ENCODE data around the gene ZMYND15. TPM values are rescaled to one million over a fixed set of nuclear protein-coding genes. Genes with fewer than 3 reads are reported as not detected.
A peak's percentile ranks its signal among the peaks of the same experiment; 100 is the strongest.

ZMYND15 gene
- polyA plus RNA-seq, 2 of the 4 experiments (the other 2 are of a cell fraction) = 0.16 to 0.19 TPM

DNA sequence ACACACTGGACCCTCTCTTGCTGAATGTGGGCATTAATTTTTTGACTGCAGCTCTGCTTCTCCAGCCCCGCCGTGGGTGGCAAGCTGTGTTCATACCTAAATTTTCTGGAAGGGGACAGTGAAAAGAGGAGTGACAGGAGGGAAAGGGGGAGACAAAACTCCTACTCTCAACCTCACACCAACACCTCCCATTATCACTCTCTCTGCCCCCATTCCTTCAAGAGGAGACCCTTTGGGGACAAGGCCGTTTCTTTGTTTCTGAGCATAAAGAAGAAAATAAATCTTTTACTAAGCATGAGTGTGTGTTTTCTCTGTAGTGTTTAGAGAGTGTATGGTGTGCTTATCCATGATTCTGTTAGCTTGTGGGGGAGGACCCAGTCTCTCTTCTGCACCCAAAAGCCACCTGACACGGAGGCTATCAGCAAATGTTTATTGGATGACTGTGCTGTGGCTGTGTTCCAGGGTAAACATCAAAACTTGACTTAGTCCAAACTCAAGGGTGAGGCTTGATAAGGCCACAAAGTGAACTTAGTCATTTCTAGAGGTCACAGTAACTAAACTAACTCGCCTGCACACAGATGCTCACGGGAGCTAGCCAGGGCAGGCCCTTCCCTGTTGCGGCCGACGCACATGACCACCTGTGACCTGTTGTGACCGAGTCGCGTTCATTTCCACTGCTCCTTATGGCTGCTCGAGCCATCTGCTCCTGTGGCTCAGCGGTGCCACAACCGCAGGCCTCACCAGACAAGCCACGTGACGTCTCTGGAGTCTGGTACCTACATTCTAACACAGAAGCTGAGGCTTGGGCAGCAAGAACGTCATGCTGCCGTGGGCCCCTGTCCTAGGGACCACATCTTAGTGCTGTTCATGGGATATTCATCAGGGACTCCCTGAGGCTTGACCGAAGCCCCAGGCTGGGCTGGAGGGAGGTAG, 18.2 kb upstream of the ZMYND15 start:
- DNase-seq (ENCODE audit: low read depth in 1 of 2, low spot score in 1 of 2) (peak; percentile 85 to 95), FAIRE-seq (peak; percentile 100), ATAC-seq (peak; percentile 72 to 75)
- ChIA-PET CTCF (interaction anchor here (0.6 to 8.9 kb wide), 15 partner anchors 10 to 206 kb away, joined by 3 to 57 read pairs (median 4); partner anchors contain the start of genes ARRB2, CHRNE, GLTPD2 and MED11), POLR2A (interaction anchor here (0.5 to 3.6 kb wide), 8 partner anchors 10 to 246 kb away, joined by 3 to 25 read pairs (median 6); partner anchors contain the start of genes ARRB2, MED11, PELP1 and PSMB6)
- Histone ChIP-seq H3K4me1 (peaks cover 56% of the 10 kb centered on the region), H3K4me3 (peak overlapping the region; percentile 26), H3K4me2 (peak overlapping the region; percentile 87), H3K9me3 (no peaks in the 10 kb centered on the region), H3K27ac (peak overlapping the region; percentile 85 to 90)
- 12% methylated on average over 20 of the region's 20 CpGs for WGBS (ENCODE audit: missing lambda C conversion rate)
- TF ChIP-seq FOSB (CRISPR knock-in tag; IDR thresholded peaks at IDR 0.05) (no peak; the same call in 1 of the 2 replicates), GATA3 (IDR thresholded peaks at IDR 0.05; ENCODE audit: borderline replicate concordance) (peak; percentile 95), EHF (CRISPR knock-in tag; IDR thresholded peaks at IDR 0.05) (peak; percentile 76; the same call in 1 of the 2 replicates), RNF2 (IDR thresholded peaks at IDR 0.05; ENCODE audit: borderline replicate concordance, low read depth) (no peak), CHD4 (IDR thresholded peaks at IDR 0.05; ENCODE audit: borderline replicate concordance) (no peak), ZSCAN20 (CRISPR knock-in tag; IDR thresholded peaks at IDR 0.05) (no peak), CHD2 (IDR thresholded peaks at IDR 0.05; ENCODE audit: low read length, partially characterized antibody) (no peak), SMC3 (IDR thresholded peaks at IDR 0.05) (peak; percentile 33; the same call in 1 of the 3 replicates), EHMT2 (IDR thresholded peaks at IDR 0.05; ENCODE audit: low read depth) (no peak), HOXB13 (CRISPR knock-in tag; IDR thresholded peaks at IDR 0.05; ENCODE audit: low read depth) (peak; percentile 75), KDM5A (IDR thresholded peaks at IDR 0.05) (no peak), PHF8 (IDR thresholded peaks at IDR 0.05; ENCODE audit: borderline replicate concordance, low read depth) (no peak), HOXB5 (CRISPR knock-in tag; IDR thresholded peaks at IDR 0.05) (peak; percentile 76), CBX2 (IDR thresholded peaks at IDR 0.05; ENCODE audit: borderline replicate concordance, low read depth) (no peak), MAZ (IDR thresholded peaks at IDR 0.05; ENCODE audit: borderline replicate concordance, low read depth, low read length) (no peak), RFX5 (IDR thresholded peaks at IDR 0.05) (no peak), ZC3H11A (IDR thresholded peaks at IDR 0.05) (no peak), FOSL2 (IDR thresholded peaks at IDR 0.05) (peak; percentile 88), FOSL2 (CRISPR knock-in tag; IDR thresholded peaks at IDR 0.05) (peak; percentile 95), JUN (IDR thresholded peaks at IDR 0.05) (peak; percentile 97)
- TF ChIP-seq, protein P1, sequence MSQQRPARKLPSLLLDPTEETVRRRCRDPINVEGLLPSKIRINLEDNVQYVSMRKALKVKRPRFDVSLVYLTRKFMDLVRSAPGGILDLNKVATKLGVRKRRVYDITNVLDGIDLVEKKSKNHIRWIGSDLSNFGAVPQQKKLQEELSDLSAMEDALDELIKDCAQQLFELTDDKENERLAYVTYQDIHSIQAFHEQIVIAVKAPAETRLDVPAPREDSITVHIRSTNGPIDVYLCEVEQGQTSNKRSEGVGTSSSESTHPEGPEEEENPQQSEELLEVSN (IDR thresholded peaks at IDR 0.05; ENCODE audit: borderline replicate concordance, low read depth) = peak; percentile 66; the same call in 1 of the 2 replicates
- TF ChIP-seq, protein P2, sequence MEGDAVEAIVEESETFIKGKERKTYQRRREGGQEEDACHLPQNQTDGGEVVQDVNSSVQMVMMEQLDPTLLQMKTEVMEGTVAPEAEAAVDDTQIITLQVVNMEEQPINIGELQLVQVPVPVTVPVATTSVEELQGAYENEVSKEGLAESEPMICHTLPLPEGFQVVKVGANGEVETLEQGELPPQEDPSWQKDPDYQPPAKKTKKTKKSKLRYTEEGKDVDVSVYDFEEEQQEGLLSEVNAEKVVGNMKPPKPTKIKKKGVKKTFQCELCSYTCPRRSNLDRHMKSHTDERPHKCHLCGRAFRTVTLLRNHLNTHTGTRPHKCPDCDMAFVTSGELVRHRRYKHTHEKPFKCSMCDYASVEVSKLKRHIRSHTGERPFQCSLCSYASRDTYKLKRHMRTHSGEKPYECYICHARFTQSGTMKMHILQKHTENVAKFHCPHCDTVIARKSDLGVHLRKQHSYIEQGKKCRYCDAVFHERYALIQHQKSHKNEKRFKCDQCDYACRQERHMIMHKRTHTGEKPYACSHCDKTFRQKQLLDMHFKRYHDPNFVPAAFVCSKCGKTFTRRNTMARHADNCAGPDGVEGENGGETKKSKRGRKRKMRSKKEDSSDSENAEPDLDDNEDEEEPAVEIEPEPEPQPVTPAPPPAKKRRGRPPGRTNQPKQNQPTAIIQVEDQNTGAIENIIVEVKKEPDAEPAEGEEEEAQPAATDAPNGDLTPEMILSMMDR (IDR thresholded peaks at IDR 0.05) = no peak
- TF ChIP-seq, protein P3, sequence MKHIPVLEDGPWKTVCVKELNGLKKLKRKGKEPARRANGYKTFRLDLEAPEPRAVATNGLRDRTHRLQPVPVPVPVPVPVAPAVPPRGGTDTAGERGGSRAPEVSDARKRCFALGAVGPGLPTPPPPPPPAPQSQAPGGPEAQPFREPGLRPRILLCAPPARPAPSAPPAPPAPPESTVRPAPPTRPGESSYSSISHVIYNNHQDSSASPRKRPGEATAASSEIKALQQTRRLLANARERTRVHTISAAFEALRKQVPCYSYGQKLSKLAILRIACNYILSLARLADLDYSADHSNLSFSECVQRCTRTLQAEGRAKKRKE (CRISPR knock-in tag; IDR thresholded peaks at IDR 0.05; ENCODE audit: low read depth) = peak; percentile 88
- TF ChIP-seq, protein P4, sequence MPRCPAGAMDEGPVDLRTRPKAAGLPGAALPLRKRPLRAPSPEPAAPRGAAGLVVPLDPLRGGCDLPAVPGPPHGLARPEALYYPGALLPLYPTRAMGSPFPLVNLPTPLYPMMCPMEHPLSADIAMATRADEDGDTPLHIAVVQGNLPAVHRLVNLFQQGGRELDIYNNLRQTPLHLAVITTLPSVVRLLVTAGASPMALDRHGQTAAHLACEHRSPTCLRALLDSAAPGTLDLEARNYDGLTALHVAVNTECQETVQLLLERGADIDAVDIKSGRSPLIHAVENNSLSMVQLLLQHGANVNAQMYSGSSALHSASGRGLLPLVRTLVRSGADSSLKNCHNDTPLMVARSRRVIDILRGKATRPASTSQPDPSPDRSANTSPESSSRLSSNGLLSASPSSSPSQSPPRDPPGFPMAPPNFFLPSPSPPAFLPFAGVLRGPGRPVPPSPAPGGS (IDR thresholded peaks at IDR 0.05) = peak; percentile 69; the same call in 1 of the 3 replicates
- TF ChIP-seq, protein P5, sequence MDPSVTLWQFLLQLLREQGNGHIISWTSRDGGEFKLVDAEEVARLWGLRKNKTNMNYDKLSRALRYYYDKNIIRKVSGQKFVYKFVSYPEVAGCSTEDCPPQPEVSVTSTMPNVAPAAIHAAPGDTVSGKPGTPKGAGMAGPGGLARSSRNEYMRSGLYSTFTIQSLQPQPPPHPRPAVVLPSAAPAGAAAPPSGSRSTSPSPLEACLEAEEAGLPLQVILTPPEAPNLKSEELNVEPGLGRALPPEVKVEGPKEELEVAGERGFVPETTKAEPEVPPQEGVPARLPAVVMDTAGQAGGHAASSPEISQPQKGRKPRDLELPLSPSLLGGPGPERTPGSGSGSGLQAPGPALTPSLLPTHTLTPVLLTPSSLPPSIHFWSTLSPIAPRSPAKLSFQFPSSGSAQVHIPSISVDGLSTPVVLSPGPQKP (IDR thresholded peaks at IDR 0.05; ENCODE audit: low read depth, low read length) = no peak
- TF ChIP-seq, protein P6, sequence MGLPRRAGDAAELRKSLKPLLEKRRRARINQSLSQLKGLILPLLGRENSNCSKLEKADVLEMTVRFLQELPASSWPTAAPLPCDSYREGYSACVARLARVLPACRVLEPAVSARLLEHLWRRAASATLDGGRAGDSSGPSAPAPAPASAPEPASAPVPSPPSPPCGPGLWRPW (IDR thresholded peaks at IDR 0.05) = no peak
- TF ChIP-seq, protein P7, sequence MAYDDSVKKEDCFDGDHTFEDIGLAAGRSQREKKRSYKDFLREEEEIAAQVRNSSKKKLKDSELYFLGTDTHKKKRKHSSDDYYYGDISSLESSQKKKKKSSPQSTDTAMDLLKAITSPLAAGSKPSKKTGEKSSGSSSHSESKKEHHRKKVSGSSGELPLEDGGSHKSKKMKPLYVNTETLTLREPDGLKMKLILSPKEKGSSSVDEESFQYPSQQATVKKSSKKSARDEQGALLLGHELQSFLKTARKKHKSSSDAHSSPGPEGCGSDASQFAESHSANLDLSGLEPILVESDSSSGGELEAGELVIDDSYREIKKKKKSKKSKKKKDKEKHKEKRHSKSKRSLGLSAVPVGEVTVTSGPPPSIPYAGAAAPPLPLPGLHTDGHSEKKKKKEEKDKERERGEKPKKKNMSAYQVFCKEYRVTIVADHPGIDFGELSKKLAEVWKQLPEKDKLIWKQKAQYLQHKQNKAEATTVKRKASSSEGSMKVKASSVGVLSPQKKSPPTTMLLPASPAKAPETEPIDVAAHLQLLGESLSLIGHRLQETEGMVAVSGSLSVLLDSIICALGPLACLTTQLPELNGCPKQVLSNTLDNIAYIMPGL (CRISPR knock-in tag; IDR thresholded peaks at IDR 0.05; ENCODE audit: borderline replicate concordance) = no peak
- TF ChIP-seq, protein P8, sequence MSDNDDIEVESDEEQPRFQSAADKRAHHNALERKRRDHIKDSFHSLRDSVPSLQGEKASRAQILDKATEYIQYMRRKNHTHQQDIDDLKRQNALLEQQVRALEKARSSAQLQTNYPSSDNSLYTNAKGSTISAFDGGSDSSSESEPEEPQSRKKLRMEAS (IDR thresholded peaks at IDR 0.05) = peak; percentile 93
- TF ChIP-seq, protein P9, sequence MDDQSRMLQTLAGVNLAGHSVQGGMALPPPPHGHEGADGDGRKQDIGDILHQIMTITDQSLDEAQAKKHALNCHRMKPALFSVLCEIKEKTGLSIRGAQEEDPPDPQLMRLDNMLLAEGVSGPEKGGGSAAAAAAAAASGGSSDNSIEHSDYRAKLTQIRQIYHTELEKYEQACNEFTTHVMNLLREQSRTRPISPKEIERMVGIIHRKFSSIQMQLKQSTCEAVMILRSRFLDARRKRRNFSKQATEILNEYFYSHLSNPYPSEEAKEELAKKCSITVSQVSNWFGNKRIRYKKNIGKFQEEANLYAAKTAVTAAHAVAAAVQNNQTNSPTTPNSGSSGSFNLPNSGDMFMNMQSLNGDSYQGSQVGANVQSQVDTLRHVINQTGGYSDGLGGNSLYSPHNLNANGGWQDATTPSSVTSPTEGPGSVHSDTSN (IDR thresholded peaks at IDR 0.05) = peak; percentile 57

Measured in A549 (cell line).